Endothelial cell of umbilical vein (primary cell): Measurements from ENCODE around the gene MYOZ3. TPM values are rescaled to one million over a fixed set of nuclear protein-coding genes. Genes with fewer than 3 reads are reported as not detected.

Experiments used
- BruUV-seq: library from RNA; stranded (reverse); fragments of 400-500 nt; replicated peaks from 2 replicates; lab custom pipeline; 2021; lab: Mats Ljungman, UMichigan
- CTCF ChIA-PET: fragments of 300-600, 350-600 bp; sonication (Branson Sonifier 250); formaldehyde crosslinking; loops from one replicate; lab custom pipeline; 2021; ENCODE audit warnings: antibody characterized with exemption, inconsistent platforms; lab: Charles Lee
- POLR2A ChIA-PET: fragments of 300-600, 350-600 bp; sonication (Branson Sonifier 250); formaldehyde crosslinking; loops from one replicate; lab custom pipeline; 2021; ENCODE audit warnings: antibody characterized with exemption, inconsistent platforms; lab: Charles Lee
- DNase-seq: peaks from one replicate; pipeline ENCODE4 v3.0.0-alpha.2; 2011; ENCODE audit warnings: low read depth, low spot score
- FAIRE-seq: peaks from 2 replicates; lab custom pipeline; 2011; peaks lifted over from hg19 to GRCh38; lab: Jason Lieb, UNC
- H2AFZ ChIP-seq: 2 replicates; pipeline ENCODE4 v1.6.0; 2012; ENCODE audit warnings: low read depth, low read length, control low read depth, inconsistent platforms
- H3K27ac ChIP-seq: 2 replicates; pipeline ENCODE4 v1.5.1; 2011; ENCODE audit warnings: low read depth, mild to moderate bottlenecking, control low read depth, low read length, moderate library complexity; ENCODE audit not compliant: insufficient read depth
- H3K27me3 ChIP-seq, 2 experiments: 2 replicates each; pipeline versions ENCODE4 v1.6.0 to v1.6.1; 2011; ENCODE audit warnings: low read length in 2 of 2, mixed read lengths in 1 of 2; ENCODE audit not compliant: control insufficient read depth in 2 of 2, insufficient read depth in 2 of 2
- H3K36me3 ChIP-seq, 2 experiments: 2 replicates in 1 of 2; 3 replicates in 1 of 2; pipeline ENCODE4 v1.5.1; 2011; ENCODE audit warnings: low read length in 2 of 2, mild to moderate bottlenecking in 1 of 2, moderate library complexity in 1 of 2; ENCODE audit not compliant: control insufficient read depth in 2 of 2, insufficient read depth in 2 of 2; ENCODE audit errors: extremely low read depth in 1 of 2
- H3K4me1 ChIP-seq: 3 replicates; pipeline ENCODE4 v1.5.1; 2011; ENCODE audit warnings: mild to moderate bottlenecking, low read length; ENCODE audit not compliant: control insufficient read depth, insufficient read depth; ENCODE audit errors: extremely low read depth
- H3K4me2 ChIP-seq: 2 replicates; pipeline ENCODE4 v1.6.1; 2011; ENCODE audit warnings: low read length, control low read depth, mixed read lengths; ENCODE audit not compliant: insufficient read depth
- H3K4me3 ChIP-seq, 3 experiments: fragments of 200-600 bp in 1 of 3; sonication (generic), shearing (Covaris generic) in 1 of 3; replicated peaks in 1 of 3; 2 replicates each; pipeline ENCODE4 v1.5.1; 2011 to 2016; ENCODE audit warnings: control low read depth in 3 of 3, low read length in 3 of 3, mild to moderate bottlenecking in 2 of 3, inconsistent platforms in 1 of 3, low read depth in 1 of 3, moderate library complexity in 1 of 3; ENCODE audit not compliant: insufficient read depth in 1 of 3
- H3K79me2 ChIP-seq: 2 replicates; pipeline ENCODE4 v1.6.0; 2012; ENCODE audit warnings: low read length, inconsistent platforms; ENCODE audit not compliant: control insufficient read depth, insufficient read depth
- H3K9ac ChIP-seq: replicated peaks from 2 replicates; pipeline ENCODE3; 2011; ENCODE audit warnings: low read length, control low read depth; ENCODE audit not compliant: insufficient read depth; ENCODE audit errors: extremely low read depth
- H3K9me1 ChIP-seq: replicated peaks from 3 replicates; pipeline ENCODE4 v1.6.0; 2011; ENCODE audit warnings: mild to moderate bottlenecking, low read length; ENCODE audit not compliant: control insufficient read depth, insufficient read depth; ENCODE audit errors: extremely low read depth
- H3K9me3 ChIP-seq: replicated peaks from 2 replicates; pipeline ENCODE4 v1.5.1; 2012; ENCODE audit warnings: low read length, inconsistent platforms; ENCODE audit not compliant: control insufficient read depth, insufficient read depth
- H4K20me1 ChIP-seq: replicated peaks from 2 replicates; pipeline ENCODE3; 2011; ENCODE audit warnings: mild to moderate bottlenecking, low read length; ENCODE audit not compliant: control insufficient read depth, insufficient read depth; ENCODE audit errors: extremely low read depth
- EZH2 ChIP-seq: IDR thresholded peaks from 2 replicates; pipeline ENCODE4 v1.6.1; 2012; ENCODE audit warnings: borderline replicate concordance, low read depth, mild to moderate bottlenecking, moderate library complexity, low read length, inconsistent platforms; ENCODE audit not compliant: severe bottlenecking
- FOS ChIP-seq: IDR thresholded peaks from 2 replicates; pipeline ENCODE4 v1.6.1; 2011; ENCODE audit warnings: mild to moderate bottlenecking, low read length, moderate library complexity, borderline replicate concordance; ENCODE audit not compliant: insufficient read depth
- GATA2 ChIP-seq: IDR thresholded peaks from 2 replicates; pipeline ENCODE4 v1.7.0; 2011; ENCODE audit warnings: low read depth, mild to moderate bottlenecking, moderate library complexity, mixed read lengths, low read length; ENCODE audit not compliant: insufficient read length, insufficient read depth
- JUN ChIP-seq: IDR thresholded peaks from 2 replicates; pipeline ENCODE4 v1.6.1; 2011; ENCODE audit warnings: borderline replicate concordance, low read depth; ENCODE audit not compliant: insufficient read length, insufficient read depth
- MAX ChIP-seq: IDR thresholded peaks from 2 replicates; pipeline ENCODE4 v1.6.1; 2011; ENCODE audit not compliant: insufficient read depth, insufficient read length
- MYC ChIP-seq: IDR thresholded peaks from one replicate; pipeline ENCODE4 v1.6.1; 2011; ENCODE audit warnings: mild to moderate bottlenecking, low read depth, low read length
- POLR2A ChIP-seq: IDR thresholded peaks from 2 replicates; pipeline ENCODE4 v1.6.1; 2012; ENCODE audit warnings: low read depth, mild to moderate bottlenecking, control low read depth, low read length
- POLR2AphosphoS5 ChIP-seq: IDR thresholded peaks from 2 replicates; pipeline ENCODE4 v1.6.1; 2012; ENCODE audit warnings: low read depth, mild to moderate bottlenecking, control low read depth, low read length, moderate library complexity; ENCODE audit not compliant: insufficient read depth
- dilution Hi-C: fragments of 300-500 bp; cut with MboI; formaldehyde crosslinking; loops from one replicate; pipeline ENCODE4 v1.15.0; 2019; ENCODE audit warnings: low sequenced_read_pairs; ENCODE audit not compliant: extremely low pct_ligation_motif_present
- intact Hi-C: fragments of 100-400 bp; cut with micrococcal nuclease; formaldehyde crosslinking; loops from one replicate; pipeline ENCODE4 v1.10.0; 2022
- polyA plus RNA-seq, 4 experiments: library from polyadenylated mRNA; depleted of rRNA in 3 of 4; stranded (reverse) in 3 of 4; unstranded in 1 of 4; fragments of >200 nt; gene quantifications; 2 replicates each; pipeline versions ENCODE4 v1.2.1 to v1.2.3, GENCODE V29; 2011 to 2012; ENCODE audit warnings: missing spikeins in 1 of 4
- total RNA-seq: library from RNA; stranded (reverse); gene quantifications from 2 replicates; pipeline ENCODE4 v1.2.3, GENCODE V29; 2021
- TF ChIP-seq, protein P1 (sequence below), 2 donors: IDR thresholded peaks; 1 replicate in 1 of 2; 2 replicates in 1 of 2; pipeline ENCODE4 v1.5.1; 2011; ENCODE audit warnings: low read length in 2 of 2, mild to moderate bottlenecking in 2 of 2, moderate library complexity in 2 of 2, control low read depth in 1 of 2, inconsistent platforms in 1 of 2, low read depth in 1 of 2; ENCODE audit not compliant: insufficient read depth in 1 of 2; ENCODE audit errors: extremely low read depth in 1 of 2

MYOZ3 gene
- total and polyA plus RNA-seq, 2 donors (not counting 3 experiments of a cell fraction or from before 2014, with no cell fraction given): 0.43 to 1.1 TPM

GRCh38 chr5:150625831-150626746 lies 35.0 kb upstream of the MYOZ3 start:
- H2AFZ ChIP-seq: no peak overlapping the region
- no peak overlapping the region for H3K4me2 ChIP-seq
- H4K20me1 ChIP-seq: no peaks in the 10 kb centered on the region
- BruUV-seq: TSS peak; percentile 30
- no peaks in the 10 kb centered on the region for H3K9me3 ChIP-seq
- H3K36me3 ChIP-seq: peaks cover 0 to 9% of the 10 kb centered on the region in 2 experiments
- no peak for TF ChIP-seq FOS
- TF ChIP-seq POLR2A: no peak
- TF ChIP-seq MAX: no peak
- TF ChIP-seq GATA2: no peak
- no peak for TF ChIP-seq MYC
- no peak for TF ChIP-seq JUN
- TF ChIP-seq EZH2: no peak
- no peak for TF ChIP-seq POLR2AphosphoS5
- TF ChIP-seq, protein P1, sequence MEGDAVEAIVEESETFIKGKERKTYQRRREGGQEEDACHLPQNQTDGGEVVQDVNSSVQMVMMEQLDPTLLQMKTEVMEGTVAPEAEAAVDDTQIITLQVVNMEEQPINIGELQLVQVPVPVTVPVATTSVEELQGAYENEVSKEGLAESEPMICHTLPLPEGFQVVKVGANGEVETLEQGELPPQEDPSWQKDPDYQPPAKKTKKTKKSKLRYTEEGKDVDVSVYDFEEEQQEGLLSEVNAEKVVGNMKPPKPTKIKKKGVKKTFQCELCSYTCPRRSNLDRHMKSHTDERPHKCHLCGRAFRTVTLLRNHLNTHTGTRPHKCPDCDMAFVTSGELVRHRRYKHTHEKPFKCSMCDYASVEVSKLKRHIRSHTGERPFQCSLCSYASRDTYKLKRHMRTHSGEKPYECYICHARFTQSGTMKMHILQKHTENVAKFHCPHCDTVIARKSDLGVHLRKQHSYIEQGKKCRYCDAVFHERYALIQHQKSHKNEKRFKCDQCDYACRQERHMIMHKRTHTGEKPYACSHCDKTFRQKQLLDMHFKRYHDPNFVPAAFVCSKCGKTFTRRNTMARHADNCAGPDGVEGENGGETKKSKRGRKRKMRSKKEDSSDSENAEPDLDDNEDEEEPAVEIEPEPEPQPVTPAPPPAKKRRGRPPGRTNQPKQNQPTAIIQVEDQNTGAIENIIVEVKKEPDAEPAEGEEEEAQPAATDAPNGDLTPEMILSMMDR (IDR thresholded peaks at IDR 0.05; ENCODE audit: extremely low read depth in 1 of 2, insufficient read depth in 1 of 2, low read depth in 1 of 2, low read length in 2 of 2): no peak
- intact Hi-C loops: no loop called here
- peak overlapping the region in 1 of 3 experiments; percentile 93 for H3K4me3 ChIP-seq
- H3K9ac ChIP-seq: no peak overlapping the region
- FAIRE-seq: no peak
- H3K27me3 ChIP-seq: no peaks in the 10 kb centered on the region
- DNase-seq: no peak
- no peak overlapping the region for H3K27ac ChIP-seq
- H3K4me1 ChIP-seq: peaks cover 24% of the 10 kb centered on the region
- POLR2A ChIA-PET: no interaction called here
- CTCF ChIA-PET: interaction anchor here (0.9 to 2.0 kb wide), 5 partner anchors 10 to 29 kb away, joined by 3 to 5 read pairs (median 4); partner anchors contain the start of gene SYNPO
- no peaks in the 10 kb centered on the region for H3K79me2 ChIP-seq
- dilution Hi-C loops: no loop called here
- no peaks in the 10 kb centered on the region for H3K9me1 ChIP-seq
